Activated naive CD4-positive, alpha-beta T cell treated with anti-CD3 and anti-CD28 coated beads, Interleukin-2, amount 50 U/mL, for 72 hours (primary cell): ENCODE data around the gene TMA7. TPM values are rescaled to one million over a fixed set of nuclear protein-coding genes. Genes with fewer than 3 reads are reported as not detected.
"Not testable (repeated sequence)": the region's sequence is repeated elsewhere in the genome, so short reads cannot be mapped to it uniquely, and the experiment has no call there.

Experiments
- ATAC-seq, 2 donors: fragments of 150-1000 bp; cut with Tn5 transposase; 2 replicates each; pipeline ENCODE4 v1.10.0; 2021; ENCODE audit warnings: mild to moderate bottlenecking in 2 of 2, moderate library complexity in 2 of 2
- DNase-seq, 2 donors: peaks; one replicate each; pipeline ENCODE4 v3.0.0; 2021 to 2022; ENCODE audit warnings: low spot score in 2 of 2
- H3K27ac Mint-ChIP-seq, 2 donors: one replicate each; pipeline ENCODE4 v1.8.0; 2022; ENCODE audit warnings: mild to moderate bottlenecking in 2 of 2, mixed read lengths in 2 of 2
- H3K36me3 Mint-ChIP-seq, 2 donors: one replicate each; pipeline ENCODE4 v1.8.0; 2022; ENCODE audit warnings: mixed read lengths in 2 of 2
- H3K9me3 Mint-ChIP-seq, 2 donors: one replicate each; pipeline ENCODE4 v1.8.0; 2022; ENCODE audit warnings: mixed read lengths in 2 of 2
- total RNA-seq, 2 donors: library from RNA; stranded (reverse); gene quantifications; one replicate each; pipeline ENCODE4 v1.2.3, GENCODE V29; 2022

TMA7 gene
- total RNA-seq, 2 donors from 2014 or later: 168 to 307 TPM

GRCh38 chr3:48441940-48442339, 1.9 kb downstream of the TMA7 start:
- no peaks in the 10 kb centered on the region for H3K9me3 Mint-ChIP-seq
- H3K27ac Mint-ChIP-seq: peak overlapping the region in 1 of 2 donors; percentile 96
- ATAC-seq (no peak), DNase-seq (no peak)
- peaks cover 20 to 23% of the 10 kb centered on the region in 2 donors for H3K36me3 Mint-ChIP-seq

DNA sequence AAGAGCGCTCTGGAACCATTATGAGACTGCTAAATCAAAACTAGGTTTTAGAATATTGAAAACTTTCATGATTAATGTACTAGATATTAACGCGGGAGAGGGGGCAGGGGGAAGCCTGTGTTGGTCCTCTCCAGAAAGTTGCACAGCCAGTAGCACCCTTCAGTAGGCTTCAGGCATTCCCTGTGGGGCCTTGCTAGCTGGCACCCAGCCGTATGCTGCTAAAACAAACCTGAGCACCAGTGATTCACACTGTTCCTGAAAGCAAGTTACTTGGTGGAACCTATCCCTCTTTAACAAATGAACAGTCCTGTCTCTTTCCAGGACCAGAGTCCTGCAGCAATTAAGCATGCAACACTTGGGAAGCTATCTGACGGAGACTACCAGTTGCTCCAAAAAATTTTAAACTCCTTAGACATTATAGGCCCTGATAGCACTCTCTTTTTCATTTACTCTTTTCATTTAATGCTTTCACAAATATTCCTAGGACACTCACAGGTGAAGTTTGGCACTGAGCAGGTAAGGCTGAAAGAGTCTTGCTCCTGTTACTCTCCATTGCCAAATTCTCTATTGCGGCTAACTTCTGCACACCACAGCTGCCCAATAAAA, 5.3 kb downstream of the TMA7 start:
- DNase-seq (no peak), ATAC-seq (no peak)
- H3K27ac Mint-ChIP-seq: peak overlapping the region in 1 of 2 donors; percentile 90
- no peaks in the 10 kb centered on the region for H3K9me3 Mint-ChIP-seq
- peaks cover 11 to 28% of the 10 kb centered on the region in 2 donors for H3K36me3 Mint-ChIP-seq

DNA sequence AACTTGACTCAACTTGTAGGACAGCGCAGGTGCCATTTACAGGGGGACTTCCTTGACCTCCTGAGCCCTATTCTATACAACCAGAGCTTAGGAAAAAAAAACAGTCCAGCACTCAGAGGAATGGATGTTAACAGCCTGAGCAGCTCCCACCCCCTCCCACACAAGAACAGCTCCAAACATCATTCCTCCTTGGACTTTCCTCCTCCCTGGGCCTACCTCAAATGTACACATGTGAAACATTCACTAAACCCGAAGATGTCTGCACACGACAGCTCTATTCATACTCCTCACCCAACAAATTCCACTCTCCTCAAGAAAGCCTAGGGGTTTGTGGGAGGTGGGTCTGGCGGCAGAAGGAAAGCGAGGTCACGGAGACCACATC, 6.0 kb downstream of the TMA7 start:
- peak overlapping the region; percentile 90 to 96 for H3K27ac Mint-ChIP-seq
- DNase-seq (no peak), ATAC-seq (no peak)
- H3K36me3 Mint-ChIP-seq: peaks cover 7 to 23% of the 10 kb centered on the region in 2 donors
- H3K9me3 Mint-ChIP-seq: no peaks in the 10 kb centered on the region

- ATAC-seq (peak; percentile 97 to 99), DNase-seq (peak; percentile 87 to 90)
- Mint-ChIP-seq H3K9me3 (no peaks in the 10 kb centered on the region), H3K36me3 (peaks cover 7 to 23% of the 10 kb centered on the region in 2 donors), H3K27ac (peak within 1 kb of the TSS; percentile 90 to 96)
Measured at GRCh38 chr3:48446425-48447193, 6.6 kb downstream of the TMA7 start, which contains the start of gene ATRIP. Gene ATRIP, plus strand, starts transcription at chr3:48446737. Its CDS starts 109 bp downstream, at chr3:48446846.

- DNase-seq (no peak), ATAC-seq (no peak)
- H3K27ac Mint-ChIP-seq: no peak overlapping the region
- peaks cover 10 to 30% of the 10 kb centered on the region in 2 donors for H3K36me3 Mint-ChIP-seq
- H3K9me3 Mint-ChIP-seq: no peaks in the 10 kb centered on the region
Measured at GRCh38 chr3:48451270-48451669, 11.2 kb downstream of the TMA7 start.

DNA sequence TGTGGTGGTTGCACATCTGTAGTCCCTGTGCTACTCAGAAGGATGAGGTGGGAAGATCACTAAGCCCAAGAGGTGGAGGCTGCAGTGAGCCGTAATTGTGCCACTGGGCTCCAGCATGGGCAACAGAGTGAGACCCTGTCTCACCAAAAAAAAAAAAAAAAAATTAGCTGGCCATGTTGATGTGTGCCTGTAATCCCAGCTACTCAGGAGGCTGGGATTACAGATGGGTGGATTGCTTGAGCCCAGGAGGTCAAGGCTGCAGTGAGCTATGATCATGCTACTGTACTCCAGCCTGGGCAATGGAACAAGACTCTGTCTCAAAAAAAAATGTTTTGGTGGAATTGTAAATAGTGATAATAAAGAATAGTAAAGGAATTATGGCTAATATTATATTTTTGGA, 16.4 kb downstream of the TMA7 start:
- no peaks in the 10 kb centered on the region for H3K9me3 Mint-ChIP-seq
- no peak for DNase-seq
- no peak overlapping the region for H3K27ac Mint-ChIP-seq
- peaks cover 6 to 15% of the 10 kb centered on the region in 2 donors for H3K36me3 Mint-ChIP-seq
- ATAC-seq: no peak

- DNase-seq: no peak
- no peaks in the 10 kb centered on the region for H3K9me3 Mint-ChIP-seq
- no peak for ATAC-seq
- H3K36me3 Mint-ChIP-seq: peaks cover 0 to 5% of the 10 kb centered on the region in 2 donors
- no peak overlapping the region for H3K27ac Mint-ChIP-seq
Measured at GRCh38 chr3:48459331-48459730, 19.3 kb downstream of the TMA7 start.

DNA sequence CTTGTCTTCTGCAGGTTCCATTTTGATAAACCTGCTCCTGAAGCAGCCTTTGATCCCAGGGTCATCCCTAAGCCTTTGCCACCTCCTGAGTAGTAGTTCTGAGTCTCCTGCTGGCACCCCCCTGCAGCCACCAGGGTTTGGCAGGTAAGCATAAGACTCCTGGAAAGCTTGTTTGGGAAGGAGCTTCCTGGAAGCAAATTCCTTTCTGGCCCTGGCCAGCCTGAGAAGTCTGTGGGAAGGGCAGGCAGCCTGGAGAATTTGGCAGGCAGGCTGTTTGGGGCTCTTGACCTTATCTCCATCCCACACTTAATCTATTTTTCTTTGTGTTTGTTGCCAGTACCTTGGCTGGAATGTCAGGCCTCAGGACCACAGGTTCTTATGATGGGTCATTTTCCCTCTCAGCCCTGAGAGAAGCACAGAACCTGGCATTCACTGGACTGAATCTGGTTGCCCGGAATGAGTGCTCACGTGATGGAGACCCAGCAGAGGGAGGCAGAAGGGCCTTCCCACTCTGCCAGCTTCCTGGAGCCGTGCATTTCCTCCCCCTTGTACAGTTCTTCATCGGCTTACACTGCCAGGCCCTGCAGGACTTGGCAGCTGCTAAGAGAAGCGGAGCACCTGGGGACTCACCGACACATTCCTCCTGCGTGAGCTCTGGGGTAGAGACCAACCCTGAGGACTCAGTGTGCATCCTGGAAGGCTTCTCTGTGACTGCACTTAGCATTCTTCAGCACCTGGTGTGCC, 19.9 kb downstream of the TMA7 start:
- H3K36me3 Mint-ChIP-seq: peaks cover 0 to 3% of the 10 kb centered on the region in 2 donors

DNA sequence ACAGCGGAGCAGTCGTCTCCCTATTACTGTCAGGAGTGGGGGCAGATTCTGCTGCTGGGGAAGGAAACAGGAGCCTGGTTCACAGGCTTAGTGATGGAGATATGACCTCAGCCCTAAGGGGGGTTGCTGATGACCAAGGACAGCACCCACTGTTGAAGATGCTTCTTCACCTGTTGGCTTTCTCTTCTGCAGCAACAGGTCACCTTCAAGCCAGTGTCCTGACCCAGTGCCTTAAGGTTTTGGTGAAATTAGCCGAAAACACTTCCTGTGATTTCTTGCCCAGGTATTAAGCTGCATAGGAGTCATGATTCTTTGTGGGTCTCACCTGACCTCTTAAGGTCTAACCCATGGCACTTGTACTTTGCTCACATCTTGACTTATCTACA, 20.5 kb downstream of the TMA7 start:
- no peaks in the 10 kb centered on the region for H3K9me3 Mint-ChIP-seq
- H3K36me3 Mint-ChIP-seq: no peaks in the 10 kb centered on the region
- peak overlapping the region in 1 of 2 donors; percentile 2 for H3K27ac Mint-ChIP-seq
- no peak for ATAC-seq
- DNase-seq: no peak

More for the DNA sequence above, 19.9 kb downstream of the TMA7 start:
- DNase-seq: no peak
- Mint-ChIP-seq H3K9me3 (no peaks in the 10 kb centered on the region), H3K27ac (no peak overlapping the region)
- ATAC-seq: no peak

DNA sequence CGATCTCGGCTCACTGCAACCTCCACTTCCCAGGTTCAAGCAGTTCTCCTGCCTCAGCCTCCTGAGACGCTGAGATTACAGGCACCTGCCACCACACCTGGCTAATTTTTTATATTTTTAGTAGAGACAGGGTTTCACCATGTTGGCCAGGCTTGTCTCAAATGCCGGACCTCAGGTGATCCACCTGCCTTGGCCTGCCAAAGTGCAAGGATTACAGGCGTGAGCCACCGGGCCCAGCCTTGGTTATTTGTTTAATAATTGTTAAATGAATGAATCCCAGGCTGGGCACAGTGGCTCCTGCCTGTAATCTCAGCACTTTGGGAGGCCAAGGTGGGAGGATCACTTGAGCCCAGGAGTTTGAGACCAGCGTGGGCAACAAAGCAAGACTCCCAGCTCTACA, 21.7 kb downstream of the TMA7 start:
- not testable (repeated sequence) for H3K36me3 Mint-ChIP-seq, H3K27ac Mint-ChIP-seq, H3K9me3 Mint-ChIP-seq, DNase-seq, ATAC-seq

DNA sequence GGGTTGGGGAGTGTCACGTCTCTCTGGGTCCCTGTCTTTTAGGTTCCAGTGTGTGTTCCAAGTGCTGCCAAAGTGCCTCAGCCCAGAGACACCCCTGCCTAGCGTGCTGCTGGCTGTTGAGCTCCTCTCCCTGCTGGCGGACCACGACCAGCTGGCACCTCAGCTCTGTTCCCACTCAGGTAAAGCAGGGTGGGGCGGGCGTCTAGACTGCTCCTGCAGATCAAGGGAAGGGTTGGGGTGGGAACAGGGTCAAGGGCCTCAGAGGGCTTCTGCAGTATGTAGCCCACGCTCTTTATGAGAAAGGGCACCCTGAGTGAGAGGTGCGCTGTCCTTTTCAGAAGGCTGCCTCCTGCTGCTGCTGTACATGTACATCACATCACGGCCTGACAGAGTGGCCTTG, 23.6 kb downstream of the TMA7 start:
- DNase-seq (no peak), ATAC-seq (no peak)
- Mint-ChIP-seq H3K36me3 (peaks cover 19 to 23% of the 10 kb centered on the region in 2 donors), H3K9me3 (no peaks in the 10 kb centered on the region), H3K27ac (peak overlapping the region in 1 of 2 donors; percentile 22)

GRCh38 chr3:48464713-48465221, 24.7 kb downstream of the TMA7 start:
- H3K27ac Mint-ChIP-seq: peak overlapping the region in 1 of 2 donors; percentile 98
- H3K9me3 Mint-ChIP-seq: no peaks in the 10 kb centered on the region
- DNase-seq (no peak), ATAC-seq (no peak)
- H3K36me3 Mint-ChIP-seq: peaks cover 19 to 31% of the 10 kb centered on the region in 2 donors

GRCh38 chr3:48465237-48465530, 25.1 kb downstream of the TMA7 start:
- Mint-ChIP-seq H3K9me3 (no peaks in the 10 kb centered on the region), H3K27ac (peak overlapping the region; percentile 96 to 98), H3K36me3 (peaks cover 19 to 35% of the 10 kb centered on the region in 2 donors)
- ATAC-seq (no peak), DNase-seq (no peak)

DNA sequence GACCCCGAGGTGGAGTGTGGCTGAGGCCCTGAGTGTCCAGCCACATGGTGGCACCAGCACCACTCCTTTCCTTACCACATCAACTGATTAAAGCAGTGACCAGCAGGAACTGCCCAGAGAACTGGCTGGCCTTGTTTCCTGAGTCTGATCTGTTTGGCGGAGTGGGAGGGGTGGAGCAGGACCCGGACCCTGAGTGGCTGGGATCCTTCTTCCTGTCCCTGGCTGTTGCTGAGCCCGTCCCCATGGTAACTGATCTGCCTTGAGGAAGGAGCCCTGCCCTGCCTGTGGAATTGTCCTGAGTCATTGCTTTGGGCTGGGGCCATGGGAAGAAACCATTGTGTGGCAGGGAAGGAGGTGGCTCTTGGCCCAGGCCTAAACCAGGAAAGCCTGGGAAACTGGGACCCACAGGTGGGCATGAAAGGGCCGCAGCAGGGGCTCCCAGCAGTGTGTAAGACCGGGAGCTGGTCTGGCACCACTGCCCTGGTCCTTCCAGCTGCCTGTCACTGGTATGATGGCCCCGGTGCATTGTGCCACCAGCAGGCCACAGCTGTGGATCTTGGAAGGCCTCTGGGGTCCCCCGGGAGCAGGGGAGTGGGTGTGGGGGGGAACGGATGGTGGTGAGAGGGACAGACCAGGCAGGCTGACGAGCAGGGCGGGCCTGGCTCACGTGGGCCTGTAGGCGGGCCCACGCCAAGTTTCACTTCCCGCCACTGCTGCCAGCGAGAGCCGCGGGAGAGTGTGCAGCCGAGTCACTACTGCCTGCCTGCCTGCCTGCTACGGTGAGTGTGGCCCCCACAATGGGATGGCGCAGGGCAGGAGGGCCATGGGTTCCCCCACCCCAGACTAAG, 25.7 kb downstream of the TMA7 start:
- Mint-ChIP-seq H3K27ac (peak overlapping the region; percentile 96 to 98), H3K36me3 (peaks cover 19 to 38% of the 10 kb centered on the region in 2 donors), H3K9me3 (no peaks in the 10 kb centered on the region)
- peak; percentile 93 to 95 for ATAC-seq
- peak; percentile 81 to 89 for DNase-seq

- peak; percentile 43 to 48 for ATAC-seq
- H3K36me3 Mint-ChIP-seq: peaks cover 19 to 38% of the 10 kb centered on the region in 2 donors
- peak in 1 of 2 donors; percentile 65 for DNase-seq
- no peaks in the 10 kb centered on the region for H3K9me3 Mint-ChIP-seq
- H3K27ac Mint-ChIP-seq: peak overlapping the region; percentile 96 to 98
Measured at GRCh38 chr3:48466386-48467109, 26.5 kb downstream of the TMA7 start.

DNA sequence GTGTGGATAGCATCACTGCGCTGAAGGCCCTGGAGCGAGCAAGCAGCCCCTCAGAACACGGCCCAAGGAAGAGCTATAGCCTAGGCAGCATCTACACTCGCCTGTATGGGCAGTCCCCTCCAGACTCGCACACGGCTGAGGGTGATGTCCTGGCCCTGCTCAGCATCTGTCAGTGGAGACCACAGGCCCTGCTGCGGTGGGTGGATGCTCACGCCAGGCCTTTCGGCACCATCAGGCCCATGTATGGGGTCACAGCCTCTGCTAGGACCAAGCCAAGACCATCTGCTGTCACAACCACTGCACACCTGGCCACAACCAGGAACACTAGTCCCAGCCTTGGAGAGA, 27.0 kb downstream of the TMA7 start:
- Mint-ChIP-seq H3K9me3 (no peaks in the 10 kb centered on the region), H3K27ac (peak overlapping the region; percentile 96 to 98), H3K36me3 (peaks cover 19 to 38% of the 10 kb centered on the region in 2 donors)
- DNase-seq (no peak), ATAC-seq (no peak)
